Measurements from ENCODE around the gene DNASE1L2.

- no peak for TF ChIP-seq CTCF (conservative IDR thresholded peaks at IDR 0.05; ENCODE audit: low read length)
- TF ChIP-seq EZH2phosphoT487 (IDR thresholded peaks at IDR 0.05; ENCODE audit: borderline replicate concordance): no peak
Observed at GRCh38 chr16:2210386-2211365, 25.6 kb upstream of the DNASE1L2 start, which contains the start of gene BRICD5.
